Measurements from ENCODE around the gene KRTAP21-1. TPM values are rescaled to one million over a fixed set of nuclear protein-coding genes. Genes with fewer than 3 reads are reported as not detected.
"Not testable (repeated sequence)": the region's sequence is repeated elsewhere in the genome, so short reads cannot be mapped to it uniquely, and the experiment has no call there.

The KRTAP21-1 gene
- not detected for total RNA-seq

DNA sequence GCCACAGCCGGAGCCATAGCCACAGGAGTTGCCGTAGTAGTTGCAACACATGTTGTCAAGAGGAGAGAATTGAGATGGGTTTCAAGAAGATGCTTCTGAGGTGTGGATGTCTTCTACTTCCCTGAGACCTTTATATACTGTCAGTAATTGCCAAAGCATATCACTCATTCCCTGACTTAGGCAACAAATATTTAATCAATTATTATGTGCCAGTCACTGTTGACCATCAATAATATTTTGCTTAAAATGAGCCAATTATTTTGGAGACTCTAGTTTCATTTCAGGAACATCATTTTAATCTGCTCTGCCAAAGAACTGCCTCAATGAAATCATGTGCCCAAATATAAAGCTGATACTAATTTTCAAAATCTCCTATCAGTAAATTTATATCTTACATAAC, at the start of gene KRTAP21-1:
Gene KRTAP21-1 (minus strand): TSS at position 101 of the 400 bp plus-strand sequence. CDS start 50 bp downstream, at position 51.
- DNase-seq (ENCODE audit: low spot score in 2 of 2); intact Hi-C loops (cut with DNase I; ENCODE audit: low total_unique reads); H3K36me3 ChIP-seq; H3K4me3 ChIP-seq; H3K27me3 ChIP-seq; H3K4me1 ChIP-seq; H3K27ac ChIP-seq; H3K9me3 ChIP-seq: not testable (repeated sequence)

DNA sequence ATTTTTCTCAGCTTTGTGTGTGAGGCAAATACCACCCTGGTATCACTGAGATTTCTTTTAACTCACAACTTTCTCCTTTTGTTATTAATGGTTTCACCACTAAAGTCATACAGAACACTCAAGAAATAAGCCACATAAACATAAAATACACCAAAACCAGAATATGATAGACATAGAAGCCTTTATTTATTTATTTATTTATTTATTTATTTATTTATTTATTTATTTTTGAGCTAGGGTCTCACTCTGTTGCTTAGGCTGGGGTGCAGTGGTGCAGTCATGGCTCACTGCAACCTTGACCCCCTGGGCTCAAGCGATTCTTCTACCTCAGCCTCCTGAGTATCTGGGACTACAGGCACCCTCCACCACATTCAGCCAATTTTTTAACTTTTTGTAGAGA, 45.4 kb upstream of the KRTAP21-1 start:
- no peaks in the 10 kb centered on the region for H3K36me3 ChIP-seq
- no peak for TF ChIP-seq POLR2AphosphoS5 (IDR thresholded peaks at IDR 0.05)
- TF ChIP-seq, protein P1, sequence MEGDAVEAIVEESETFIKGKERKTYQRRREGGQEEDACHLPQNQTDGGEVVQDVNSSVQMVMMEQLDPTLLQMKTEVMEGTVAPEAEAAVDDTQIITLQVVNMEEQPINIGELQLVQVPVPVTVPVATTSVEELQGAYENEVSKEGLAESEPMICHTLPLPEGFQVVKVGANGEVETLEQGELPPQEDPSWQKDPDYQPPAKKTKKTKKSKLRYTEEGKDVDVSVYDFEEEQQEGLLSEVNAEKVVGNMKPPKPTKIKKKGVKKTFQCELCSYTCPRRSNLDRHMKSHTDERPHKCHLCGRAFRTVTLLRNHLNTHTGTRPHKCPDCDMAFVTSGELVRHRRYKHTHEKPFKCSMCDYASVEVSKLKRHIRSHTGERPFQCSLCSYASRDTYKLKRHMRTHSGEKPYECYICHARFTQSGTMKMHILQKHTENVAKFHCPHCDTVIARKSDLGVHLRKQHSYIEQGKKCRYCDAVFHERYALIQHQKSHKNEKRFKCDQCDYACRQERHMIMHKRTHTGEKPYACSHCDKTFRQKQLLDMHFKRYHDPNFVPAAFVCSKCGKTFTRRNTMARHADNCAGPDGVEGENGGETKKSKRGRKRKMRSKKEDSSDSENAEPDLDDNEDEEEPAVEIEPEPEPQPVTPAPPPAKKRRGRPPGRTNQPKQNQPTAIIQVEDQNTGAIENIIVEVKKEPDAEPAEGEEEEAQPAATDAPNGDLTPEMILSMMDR (IDR thresholded peaks at IDR 0.05): no peak
- no peak for TF ChIP-seq POLR2A (IDR thresholded peaks at IDR 0.05)
- no peak overlapping the region for H3K4me3 ChIP-seq
- intact Hi-C loops (cut with DNase I; ENCODE audit: low total_unique reads): no loop called here
- H3K9me3 ChIP-seq: no peaks in the 10 kb centered on the region
- H3K27ac ChIP-seq: no peak overlapping the region
- no peak for DNase-seq (ENCODE audit: low spot score in 2 of 2)
- no peaks in the 10 kb centered on the region for H3K4me1 ChIP-seq
- no peaks in the 10 kb centered on the region for H3K27me3 ChIP-seq

DNA sequence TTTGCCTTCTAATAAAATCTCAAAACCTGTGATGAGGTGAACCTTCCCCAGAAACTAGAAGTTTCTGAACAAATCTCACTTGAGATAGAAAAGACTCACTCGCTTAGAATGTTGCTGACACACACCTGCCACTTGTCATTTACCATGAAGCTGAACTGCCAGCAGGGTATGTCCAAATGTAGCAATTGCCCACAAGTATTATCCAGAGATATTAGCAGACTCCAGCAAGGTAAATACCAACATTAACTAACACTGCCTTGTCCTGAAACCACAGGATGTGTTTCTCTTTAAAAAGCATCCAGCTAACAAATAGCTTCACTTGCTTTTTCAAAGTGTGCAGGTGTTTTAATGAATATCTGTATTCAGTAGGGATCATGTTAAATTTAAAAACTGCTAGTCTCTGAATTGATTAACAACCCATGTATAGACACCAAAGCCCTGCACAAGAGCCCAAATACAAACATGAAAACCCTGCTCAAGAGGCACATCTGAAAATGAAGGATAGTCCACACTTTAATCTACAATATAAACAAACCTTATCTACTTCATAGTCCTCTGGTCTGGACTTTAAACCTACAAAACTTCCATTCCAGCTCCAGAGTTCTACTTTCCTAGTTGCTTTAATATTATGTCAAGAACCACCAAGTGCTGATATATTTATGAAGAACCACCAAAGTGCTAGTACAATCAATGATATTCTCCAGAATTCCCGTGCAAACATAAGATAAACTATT, 38.5 kb upstream of the KRTAP21-1 start:
- Histone ChIP-seq H3K4me1 (no peaks in the 10 kb centered on the region), H3K9me3 (no peaks in the 10 kb centered on the region), H3K27ac (no peak overlapping the region), H3K27me3 (no peaks in the 10 kb centered on the region), H3K36me3 (no peaks in the 10 kb centered on the region), H3K4me3 (no peak overlapping the region)
- DNase-seq (ENCODE audit: low spot score in 2 of 2): no peak
- intact Hi-C loops (cut with DNase I; ENCODE audit: low total_unique reads): no loop called here
- no peak for TF ChIP-seq POLR2AphosphoS5 (IDR thresholded peaks at IDR 0.05)
- TF ChIP-seq, protein P1 (IDR thresholded peaks at IDR 0.05): no peak
- no peak for TF ChIP-seq POLR2A (IDR thresholded peaks at IDR 0.05)

DNA sequence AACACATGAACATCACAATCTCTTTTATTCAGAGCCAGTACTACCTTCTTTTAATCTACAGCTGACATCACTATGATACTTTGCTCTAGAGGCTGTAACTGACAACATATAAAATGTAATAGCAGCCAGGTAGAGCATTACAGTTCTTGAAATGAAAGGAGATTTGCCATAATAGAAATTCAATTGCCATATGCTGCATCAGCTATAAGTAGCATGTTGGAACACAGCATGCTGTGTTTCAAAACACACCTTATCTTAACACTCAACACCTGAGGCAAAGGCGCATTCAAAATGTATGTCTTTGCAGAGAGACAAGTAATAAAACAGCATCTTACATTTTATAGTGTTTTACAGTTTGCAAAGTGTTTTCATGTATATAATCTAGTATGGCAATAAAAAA, 24.0 kb upstream of the KRTAP21-1 start:
- intact Hi-C loops (cut with DNase I; ENCODE audit: low total_unique reads): no loop called here
- Histone ChIP-seq H3K27me3 (no peaks in the 10 kb centered on the region), H3K4me3 (no peak overlapping the region), H3K36me3 (no peaks in the 10 kb centered on the region), H3K4me1 (no peaks in the 10 kb centered on the region), H3K9me3 (no peaks in the 10 kb centered on the region), H3K27ac (no peak overlapping the region)
- no peak for DNase-seq (ENCODE audit: low spot score in 2 of 2)
- TF ChIP-seq, protein P1 (IDR thresholded peaks at IDR 0.05): no peak
- TF ChIP-seq POLR2A (IDR thresholded peaks at IDR 0.05) (no peak), POLR2AphosphoS5 (IDR thresholded peaks at IDR 0.05) (no peak)

DNA sequence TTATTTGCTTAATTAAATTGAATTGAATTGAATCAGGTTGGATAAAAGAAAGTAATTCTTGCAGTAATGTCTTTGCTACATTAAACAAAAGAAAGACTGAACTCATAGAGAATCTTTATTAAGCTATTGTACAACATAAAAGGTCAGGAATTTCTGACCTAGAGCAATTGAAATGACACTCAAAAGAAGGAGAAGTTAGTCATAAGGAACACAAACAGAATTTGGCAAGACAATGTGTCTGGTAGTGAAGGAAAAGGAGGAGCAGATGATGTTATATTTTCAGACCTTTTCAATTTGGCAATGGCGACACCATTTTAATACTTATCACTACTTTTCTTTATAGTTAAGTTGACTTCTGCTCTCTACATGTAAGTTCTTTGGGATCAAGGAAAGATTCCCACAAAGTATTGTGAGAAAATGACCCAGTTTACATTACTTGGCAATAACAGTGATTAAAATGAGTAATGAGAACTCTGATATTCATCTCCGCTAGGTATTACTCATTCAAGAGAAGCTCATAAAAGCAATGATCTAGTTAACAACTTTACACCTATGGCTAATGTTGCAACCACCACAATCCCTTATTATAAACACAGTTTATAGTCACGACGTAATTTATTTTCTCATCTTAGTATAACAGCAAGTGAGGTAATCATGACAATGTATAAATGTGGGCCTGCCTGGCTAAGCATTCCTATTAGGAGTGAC, 14.7 kb upstream of the KRTAP21-1 start:
- no peak overlapping the region for H3K27ac ChIP-seq
- no peaks in the 10 kb centered on the region for H3K36me3 ChIP-seq
- intact Hi-C loops (cut with DNase I; ENCODE audit: low total_unique reads): no loop called here
- H3K4me1 ChIP-seq: no peaks in the 10 kb centered on the region
- H3K9me3 ChIP-seq: no peaks in the 10 kb centered on the region
- H3K27me3 ChIP-seq: no peaks in the 10 kb centered on the region
- TF ChIP-seq POLR2AphosphoS5 (IDR thresholded peaks at IDR 0.05): no peak
- TF ChIP-seq, protein P1 (IDR thresholded peaks at IDR 0.05): no peak
- TF ChIP-seq POLR2A (IDR thresholded peaks at IDR 0.05): no peak
- H3K4me3 ChIP-seq: no peak overlapping the region
- no peak for DNase-seq (ENCODE audit: low spot score in 2 of 2)

Data from breast epithelium (tissue), 4 donors.